ENCODE results near the gene C10orf53.

GRCh38 chr10:49661140-49661856, 18.2 kb upstream of the C10orf53 start:
- TF ChIP-seq CTCF (IDR thresholded peaks at IDR 0.05), result no peak
- TF ChIP-seq POLR2AphosphoS5 (IDR thresholded peaks at IDR 0.05), result no peak
- no peak for TF ChIP-seq POLR2A (IDR thresholded peaks at IDR 0.05)
